Activated CD8-positive, alpha-beta T cell treated with anti-CD3 and anti-CD28 coated beads, Interleukin-2, amount 10 ng/mL, durations not matched to agents 7 days and 5 days (primary cell): ENCODE data around the gene TNFAIP8. TPM values are rescaled to one million over a fixed set of nuclear protein-coding genes. Genes with fewer than 3 reads are reported as not detected.
"Not testable (repeated sequence)": the region's sequence is repeated elsewhere in the genome, so short reads cannot be mapped to it uniquely, and the experiment has no call there.

Experiments used
- ATAC-seq: fragments of 150-1000 bp; cut with Tn5 transposase; one replicate; pipeline ENCODE4 v1.10.0; 2021; ENCODE audit warnings: moderate library complexity
- CTCF ChIA-PET: fragments of 350-600 bp; sonication (Branson Sonifier 250); formaldehyde crosslinking; loops from one replicate; lab custom pipeline; 2021; ENCODE audit warnings: antibody characterized with exemption; lab: Charles Lee
- POLR2A ChIA-PET: fragments of 350-600 bp; sonication (Branson Sonifier 250); formaldehyde crosslinking; loops from one replicate; lab custom pipeline; 2021; ENCODE audit warnings: antibody characterized with exemption; lab: Charles Lee
- DNase-seq: peaks from one replicate; pipeline ENCODE4 v3.0.0-alpha.2; 2020
- H3K27ac Mint-ChIP-seq: one replicate; pipeline ENCODE4 v1.8.0; 2021; ENCODE audit warnings: mild to moderate bottlenecking, mixed read lengths
- H3K27me3 Mint-ChIP-seq: one replicate; pipeline ENCODE4 v1.8.0; 2021; ENCODE audit warnings: low read depth, mixed read lengths
- H3K36me3 Mint-ChIP-seq: one replicate; pipeline ENCODE4 v1.8.0; 2021; ENCODE audit warnings: low read depth, mixed read lengths
- H3K4me1 Mint-ChIP-seq: one replicate; pipeline ENCODE4 v1.8.0; 2021; ENCODE audit warnings: low read depth, mixed read lengths
- H3K4me3 Mint-ChIP-seq: one replicate; pipeline ENCODE4 v1.8.0; 2021; ENCODE audit warnings: mild to moderate bottlenecking, mixed read lengths
- H3K9me3 Mint-ChIP-seq: one replicate; pipeline ENCODE4 v1.8.0; 2022; ENCODE audit warnings: mixed read lengths; ENCODE audit not compliant: insufficient read depth
- total RNA-seq, 2 experiments: library from RNA; stranded (reverse); gene quantifications; one replicate each; pipeline ENCODE4 v1.2.3, GENCODE V29; 2021

Gene TNFAIP8
- total RNA-seq, 2 experiments from 2014 or later, result 123 to 127 TPM

GRCh38 chr5:119418606-119419100 lies 62.8 kb downstream of the TNFAIP8 start:
- Mint-ChIP-seq H3K9me3 (no peaks in the 10 kb centered on the region), H3K27me3 (no peaks in the 10 kb centered on the region), H3K4me1 (peaks cover 15% of the 10 kb centered on the region), H3K4me3 (no peak overlapping the region), H3K27ac (no peak overlapping the region), H3K36me3 (no peaks in the 10 kb centered on the region)
- ATAC-seq, result no peak
- ChIA-PET POLR2A (no interaction called here), CTCF (interaction anchor here (0.8 to 4.3 kb wide), 4 partner anchors 16 to 430 kb away, joined by 3 to 23 read pairs (median 6); partner anchors contain the start of gene DTWD2)
- DNase-seq, result no peak

DNA sequence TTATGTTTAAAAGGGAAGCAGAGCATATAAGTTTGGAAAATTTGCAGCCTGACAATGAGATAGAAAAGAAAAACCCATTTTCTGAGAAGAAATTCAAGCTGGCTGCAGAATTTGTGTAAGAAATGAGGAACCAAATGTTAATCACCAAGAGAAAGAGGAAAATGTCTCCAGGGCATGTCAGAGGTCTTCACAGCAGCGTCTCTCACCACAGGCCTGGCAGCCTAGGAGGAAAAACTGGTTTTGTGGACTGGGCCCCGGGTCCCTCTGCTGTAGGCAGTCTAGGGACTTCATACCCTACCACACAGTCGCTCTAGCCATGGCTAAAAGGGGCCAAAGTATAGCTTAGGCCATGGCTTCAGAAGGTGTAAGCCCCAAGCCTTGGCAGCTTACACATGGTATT lies 64.3 kb downstream of the TNFAIP8 start:
- Mint-ChIP-seq H3K4me1 (peaks cover 15% of the 10 kb centered on the region), H3K27ac (no peak overlapping the region), H3K27me3 (peaks cover 2% of the 10 kb centered on the region), H3K4me3 (no peak overlapping the region), H3K9me3 (no peaks in the 10 kb centered on the region), H3K36me3 (no peaks in the 10 kb centered on the region)
- ATAC-seq, result no peak
- no peak for DNase-seq
- POLR2A ChIA-PET, result no interaction called here
- CTCF ChIA-PET, result interaction anchor here (1.2 kb wide), 1 partner anchor 8 kb away, joined by 3 read pairs; no protein-coding TSS in a partner anchor

GRCh38 chr5:119426057-119426456 lies 70.2 kb downstream of the TNFAIP8 start:
- Mint-ChIP-seq H3K4me1 (no peaks in the 10 kb centered on the region), H3K4me3 (no peak overlapping the region), H3K36me3 (no peaks in the 10 kb centered on the region), H3K9me3 (no peaks in the 10 kb centered on the region), H3K27me3 (peaks cover 5% of the 10 kb centered on the region), H3K27ac (no peak overlapping the region)
- DNase-seq, result no peak
- ChIA-PET POLR2A (no interaction called here), CTCF (interaction anchor here (0.6 to 0.7 kb wide), 2 partner anchors 9 to 14 kb away, joined by 3 read pairs; no protein-coding TSS in a partner anchor)
- ATAC-seq, result no peak

DNA sequence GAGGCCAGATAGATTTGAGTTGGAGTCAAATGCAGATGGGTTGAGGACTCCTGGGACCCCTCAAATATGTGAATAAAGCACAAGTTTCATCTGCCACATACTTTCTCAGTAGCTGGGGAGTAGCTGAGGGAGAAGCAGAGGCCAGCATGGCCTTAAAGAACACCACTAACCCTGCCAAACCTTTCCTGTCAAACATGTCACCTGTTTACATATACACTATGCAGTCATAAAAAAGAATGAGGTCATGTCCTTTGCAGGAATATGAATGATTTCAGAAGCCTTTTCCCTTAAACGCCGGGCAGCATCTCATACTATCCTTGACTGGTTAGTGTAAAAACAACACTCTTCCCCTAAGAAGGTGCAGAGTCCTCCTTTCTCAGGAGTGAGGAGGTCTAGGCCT lies 71.2 kb downstream of the TNFAIP8 start:
- H3K4me1 Mint-ChIP-seq, result no peaks in the 10 kb centered on the region
- H3K27ac Mint-ChIP-seq, result no peak overlapping the region
- ChIA-PET CTCF (no interaction called here), POLR2A (no interaction called here)
- no peak overlapping the region for H3K4me3 Mint-ChIP-seq
- peaks cover 5% of the 10 kb centered on the region for H3K27me3 Mint-ChIP-seq
- ATAC-seq, result no peak
- H3K36me3 Mint-ChIP-seq, result no peaks in the 10 kb centered on the region
- H3K9me3 Mint-ChIP-seq, result no peaks in the 10 kb centered on the region
- no peak for DNase-seq

DNA sequence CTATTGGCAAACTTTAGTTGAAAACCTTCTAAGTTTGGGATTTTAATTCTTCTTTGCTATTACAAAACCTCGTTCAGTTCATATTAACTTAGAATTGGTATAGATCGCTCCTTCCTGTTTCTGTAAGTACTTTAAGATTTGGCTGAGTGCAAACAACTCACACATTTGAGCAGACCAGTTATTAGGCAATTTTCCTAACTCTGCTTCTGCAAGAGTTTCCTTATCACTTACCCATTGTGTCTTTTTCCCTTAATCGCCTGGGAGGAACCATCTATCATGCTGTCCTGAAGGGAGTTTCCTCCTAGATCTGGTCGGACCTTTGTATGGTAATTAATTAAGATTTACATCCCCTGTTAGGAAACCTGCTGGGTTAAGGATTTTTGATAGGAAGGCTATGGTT lies 71.8 kb downstream of the TNFAIP8 start:
- CTCF ChIA-PET, result interaction anchor here (1.6 kb wide), 1 partner anchor 16 kb away, joined by 4 read pairs; no protein-coding TSS in a partner anchor

DNA sequence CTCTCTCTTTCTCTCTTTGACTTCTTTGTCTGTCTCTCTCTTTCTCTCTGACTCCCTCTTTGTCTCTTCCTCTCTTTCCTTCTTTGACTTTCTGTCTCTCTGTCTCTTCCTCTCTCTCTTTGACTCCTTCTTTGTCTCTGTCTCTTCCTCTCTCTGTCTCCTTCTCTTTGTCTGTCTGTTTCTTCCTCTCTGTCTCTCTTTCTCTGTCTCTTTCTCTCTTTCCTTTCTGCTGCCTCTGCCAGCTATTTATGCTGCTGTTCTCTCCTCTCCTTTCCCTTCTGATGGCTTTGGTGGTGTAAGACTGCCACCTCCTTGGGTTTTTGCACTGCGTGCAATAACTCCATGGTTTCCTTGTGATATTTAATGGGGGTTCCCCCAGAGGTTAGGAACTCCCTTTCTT lies 72.3 kb downstream of the TNFAIP8 start:
- ATAC-seq, DNase-seq, H3K4me3 Mint-ChIP-seq, H3K9me3 Mint-ChIP-seq, H3K4me1 Mint-ChIP-seq, H3K27me3 Mint-ChIP-seq, H3K27ac Mint-ChIP-seq, POLR2A ChIA-PET, H3K36me3 Mint-ChIP-seq: not testable (repeated sequence)
- CTCF ChIA-PET, result interaction anchor here (1.6 kb wide), 1 partner anchor 16 kb away, joined by 4 read pairs; no protein-coding TSS in a partner anchor

More for the DNA sequence above, 71.8 kb downstream of the TNFAIP8 start:
- H3K36me3 Mint-ChIP-seq, H3K27ac Mint-ChIP-seq, H3K9me3 Mint-ChIP-seq, H3K4me3 Mint-ChIP-seq, H3K4me1 Mint-ChIP-seq, POLR2A ChIA-PET, DNase-seq, ATAC-seq, H3K27me3 Mint-ChIP-seq: not testable (repeated sequence)

GRCh38 chr5:119428574-119428973 lies 72.8 kb downstream of the TNFAIP8 start:
- H3K4me3 Mint-ChIP-seq, ATAC-seq, H3K4me1 Mint-ChIP-seq, H3K27ac Mint-ChIP-seq, DNase-seq, POLR2A ChIA-PET, H3K36me3 Mint-ChIP-seq, H3K27me3 Mint-ChIP-seq, H3K9me3 Mint-ChIP-seq: not testable (repeated sequence)
- CTCF ChIA-PET, result interaction anchor here (1.6 kb wide), 1 partner anchor 17 kb away, joined by 4 read pairs; no protein-coding TSS in a partner anchor

DNA sequence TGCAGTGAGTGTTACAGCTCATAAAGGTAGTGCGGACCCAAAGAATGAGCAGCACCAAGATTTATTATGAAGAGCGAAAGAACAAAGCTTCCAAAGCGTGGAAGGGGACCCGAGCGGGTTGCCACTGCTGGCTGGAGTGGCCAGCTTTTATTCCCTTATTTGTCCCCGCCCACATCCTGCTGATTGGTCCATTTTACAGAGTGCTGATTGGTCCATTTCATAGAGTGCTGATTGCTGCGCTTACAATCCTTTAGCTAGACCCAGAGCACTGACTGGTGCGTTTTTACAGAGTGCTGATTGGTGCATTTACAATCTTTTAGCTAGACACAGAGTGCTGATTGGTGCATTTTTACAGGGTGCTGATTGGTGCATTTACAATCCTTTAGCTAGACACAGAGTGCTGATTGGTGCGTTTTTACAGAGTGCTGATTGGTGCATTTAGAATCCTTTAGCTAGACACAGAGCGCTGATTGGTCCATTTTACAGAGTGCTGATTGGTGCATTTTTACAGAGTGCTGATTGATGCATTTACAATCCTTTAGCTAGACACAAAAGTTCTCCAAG lies 76.9 kb downstream of the TNFAIP8 start:
- CTCF ChIA-PET, result interaction anchor here (3.4 to 4.1 kb wide), 2 partner anchors 21 to 445 kb away, joined by 34 to 63 read pairs; partner anchors contain the start of gene DTWD2
- not testable (repeated sequence) for H3K4me3 Mint-ChIP-seq, DNase-seq, H3K27me3 Mint-ChIP-seq, ATAC-seq, H3K9me3 Mint-ChIP-seq, H3K36me3 Mint-ChIP-seq, H3K27ac Mint-ChIP-seq
- H3K4me1 Mint-ChIP-seq, result peaks cover 17% of the 10 kb centered on the region
- POLR2A ChIA-PET, result interaction anchor here (1.1 kb wide), 1 partner anchor 10 kb away, joined by 3 read pairs; no protein-coding TSS in a partner anchor

DNA sequence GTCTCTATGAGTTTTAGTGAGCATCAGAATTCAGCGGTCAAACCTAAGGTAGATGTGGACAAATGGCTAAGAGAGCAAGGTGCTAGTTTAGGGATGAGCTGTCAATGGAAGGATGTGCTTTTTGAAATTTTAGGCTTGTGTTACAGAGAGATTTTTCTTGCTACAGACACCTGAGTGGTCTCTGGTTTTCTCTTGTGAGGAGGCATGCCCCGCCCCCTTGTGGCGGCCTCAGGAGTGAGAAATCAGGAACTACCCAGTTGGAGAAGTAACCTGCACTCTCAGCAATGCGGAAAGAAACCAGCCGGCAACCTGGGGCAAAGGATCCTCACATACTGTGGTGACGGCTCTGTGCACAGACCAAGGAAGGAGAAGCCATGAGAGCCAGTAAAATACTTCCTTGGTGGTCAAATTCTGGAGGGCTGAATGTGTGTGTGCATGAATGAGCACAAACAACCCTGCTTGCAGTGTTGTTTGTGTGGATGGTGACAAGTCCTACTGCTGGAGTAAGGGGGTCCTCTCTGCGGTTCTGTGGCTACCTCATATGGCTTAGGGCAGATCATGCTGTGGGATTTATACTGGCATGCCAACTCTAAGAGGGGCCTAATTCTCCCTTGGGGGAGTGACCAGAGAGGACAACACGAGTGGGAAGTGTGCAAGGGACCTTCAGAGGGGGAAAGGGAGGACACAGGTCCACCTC lies 79.8 kb downstream of the TNFAIP8 start:
- ChIA-PET CTCF (interaction anchor here (0.7 to 4.1 kb wide), 28 partner anchors 10 to 481 kb away, joined by 3 to 63 read pairs (median 4); partner anchors contain the start of genes DMXL1, DTWD2 and HSD17B4), POLR2A (no interaction called here)
- Mint-ChIP-seq H3K4me3 (no peak overlapping the region), H3K4me1 (peaks cover 26% of the 10 kb centered on the region), H3K36me3 (no peaks in the 10 kb centered on the region), H3K27me3 (peaks cover 17% of the 10 kb centered on the region), H3K9me3 (no peaks in the 10 kb centered on the region), H3K27ac (no peak overlapping the region)
- DNase-seq (peak; percentile 80), ATAC-seq (peak; percentile 80)

DNA sequence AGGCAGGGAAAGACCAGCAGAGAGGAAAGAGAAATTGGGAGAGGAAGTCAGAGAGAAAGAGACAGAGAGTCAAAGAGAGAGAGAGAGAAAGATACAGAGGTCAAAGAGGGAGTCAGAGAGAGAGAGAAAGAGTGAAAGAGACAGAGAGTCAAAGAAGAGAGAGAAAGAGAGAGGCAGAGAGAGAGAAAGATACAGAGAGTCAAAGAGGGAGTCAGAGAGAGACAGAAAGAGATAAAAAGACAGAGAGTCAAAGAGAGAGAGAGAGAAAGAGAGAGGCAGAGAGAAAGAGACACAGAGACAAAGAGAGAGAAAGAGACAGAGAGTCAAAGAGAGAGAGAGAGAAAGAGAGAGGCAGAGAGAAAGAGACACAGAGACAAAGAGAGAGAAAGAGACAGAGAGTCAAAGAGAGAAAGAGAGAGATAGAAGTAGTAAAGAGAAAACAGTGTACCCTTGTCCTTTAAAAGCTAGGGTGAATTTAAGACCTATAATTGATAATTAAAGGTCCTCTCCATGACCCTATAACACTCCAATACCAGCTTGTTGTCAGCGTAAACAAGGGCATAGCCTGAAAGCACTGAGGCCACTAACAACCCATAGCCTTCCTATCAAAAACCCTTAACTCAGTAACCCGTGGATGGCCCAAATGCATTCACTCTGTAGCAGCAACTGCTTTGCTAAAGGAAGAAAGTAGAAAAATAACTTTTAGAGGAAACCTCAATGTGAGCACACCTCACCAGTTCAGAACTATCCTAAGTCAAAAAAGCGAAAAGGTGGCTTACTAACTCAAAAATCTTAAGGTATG lies 82.2 kb downstream of the TNFAIP8 start:
- not testable (repeated sequence) for H3K36me3 Mint-ChIP-seq, H3K9me3 Mint-ChIP-seq
- POLR2A ChIA-PET, result interaction anchor here (0.6 kb wide), 1 partner anchor 138 kb away, joined by 4 read pairs; no protein-coding TSS in a partner anchor

DNA sequence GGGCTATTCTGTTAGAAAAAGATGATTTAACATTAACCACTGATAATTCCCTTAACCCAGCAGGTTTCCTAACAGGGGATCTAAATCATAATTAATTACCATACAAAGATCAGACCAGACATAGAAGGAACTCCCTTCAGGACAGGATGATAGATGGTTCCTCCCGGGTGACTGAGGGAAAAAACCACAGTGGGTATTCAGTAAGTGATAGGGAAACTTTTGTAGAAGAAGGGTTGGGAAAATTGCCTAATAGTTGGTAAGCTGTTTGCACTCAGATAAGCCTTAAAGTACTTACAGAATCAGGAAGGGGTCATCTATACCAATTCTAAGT lies 82.7 kb downstream of the TNFAIP8 start:
- H3K9me3 Mint-ChIP-seq, POLR2A ChIA-PET, H3K36me3 Mint-ChIP-seq, DNase-seq, H3K27ac Mint-ChIP-seq, H3K4me3 Mint-ChIP-seq, ATAC-seq: not testable (repeated sequence)
- CTCF ChIA-PET, result interaction anchor here (3.6 kb wide), 1 partner anchor 450 kb away, joined by 14 read pairs; the partner anchor contains the start of gene DTWD2
- Mint-ChIP-seq H3K4me1 (peaks cover 26% of the 10 kb centered on the region), H3K27me3 (peaks cover 31% of the 10 kb centered on the region)

More for the DNA sequence above, 82.2 kb downstream of the TNFAIP8 start:
- H3K4me3 Mint-ChIP-seq, ATAC-seq, H3K27ac Mint-ChIP-seq, DNase-seq: not testable (repeated sequence)
- CTCF ChIA-PET, result interaction anchor here (0.9 to 3.6 kb wide), 2 partner anchors 26 to 449 kb away, joined by 3 to 14 read pairs; partner anchors contain the start of gene DTWD2
- peaks cover 26% of the 10 kb centered on the region for H3K4me1 Mint-ChIP-seq
- H3K27me3 Mint-ChIP-seq, result peaks cover 26% of the 10 kb centered on the region
